Uterus (tissue), 2 donors: ENCODE data around the gene RAP1GAP.

Experiments
- POLR2A ChIP-seq, 2 donors: fragments of 450-650 bp; IDR thresholded peaks; one replicate each; pipeline ENCODE4 v1.6.1; 2016; ENCODE audit warnings: antibody characterized with exemption in 2 of 2, mild to moderate bottlenecking in 1 of 2, moderate library complexity in 1 of 2
- TF ChIP-seq, protein P1 (sequence below), 4 experiments: fragments of 200-600 bp in 2 of 4; fragments of 450-650 bp in 2 of 4; sonication (generic) in 2 of 4; IDR thresholded peaks; one replicate each; pipeline ENCODE4 v1.5.1; 2016 to 2019; ENCODE audit warnings: antibody characterized with exemption in 4 of 4, mild to moderate bottlenecking in 2 of 4, moderate library complexity in 1 of 4

DNA sequence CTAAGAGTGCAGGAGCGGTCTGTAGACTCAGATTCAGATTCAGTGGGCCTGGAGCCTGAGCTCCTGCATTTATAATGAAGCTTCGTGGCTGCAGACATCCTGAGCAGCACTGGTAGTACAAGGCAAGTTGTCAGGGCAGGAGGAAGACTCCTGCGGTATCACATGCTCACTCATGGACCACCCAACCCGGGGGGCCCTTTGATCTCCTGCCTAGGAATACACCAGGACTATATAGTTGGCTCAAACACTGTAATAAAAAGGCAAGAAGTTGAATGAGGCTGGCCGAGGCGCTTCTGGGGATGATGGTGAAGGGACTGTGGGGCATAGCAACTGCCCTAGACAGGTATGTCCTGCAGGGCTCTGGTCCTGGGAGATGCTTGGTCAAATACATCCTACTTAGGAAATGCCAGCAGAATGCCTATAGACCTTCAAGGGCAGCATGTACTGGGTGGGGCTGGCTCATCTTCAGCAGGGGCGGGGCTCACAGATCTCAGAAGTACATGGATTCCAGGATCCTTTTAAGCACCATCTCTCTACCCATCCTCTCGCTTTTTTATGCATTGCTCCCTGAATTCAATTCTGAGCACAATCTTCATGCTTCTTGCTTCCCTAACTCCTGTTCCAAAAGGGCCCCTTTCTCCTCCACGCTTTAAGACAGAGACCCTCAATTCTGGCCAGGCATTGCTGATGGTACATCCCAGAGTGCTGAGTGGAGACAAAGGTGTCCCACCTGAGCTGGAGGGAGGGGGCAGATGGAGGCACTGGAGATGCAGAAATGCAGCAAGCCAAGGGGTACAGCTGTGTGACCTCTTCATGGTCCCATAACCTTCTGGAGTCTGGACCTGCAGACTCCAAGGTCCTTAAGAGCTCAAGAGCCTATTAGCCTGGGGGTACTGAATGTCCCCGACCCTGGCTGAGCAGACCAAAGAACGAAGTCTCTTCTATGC lies 2.1 kb upstream of the RAP1GAP start:
- TF ChIP-seq, protein P1, sequence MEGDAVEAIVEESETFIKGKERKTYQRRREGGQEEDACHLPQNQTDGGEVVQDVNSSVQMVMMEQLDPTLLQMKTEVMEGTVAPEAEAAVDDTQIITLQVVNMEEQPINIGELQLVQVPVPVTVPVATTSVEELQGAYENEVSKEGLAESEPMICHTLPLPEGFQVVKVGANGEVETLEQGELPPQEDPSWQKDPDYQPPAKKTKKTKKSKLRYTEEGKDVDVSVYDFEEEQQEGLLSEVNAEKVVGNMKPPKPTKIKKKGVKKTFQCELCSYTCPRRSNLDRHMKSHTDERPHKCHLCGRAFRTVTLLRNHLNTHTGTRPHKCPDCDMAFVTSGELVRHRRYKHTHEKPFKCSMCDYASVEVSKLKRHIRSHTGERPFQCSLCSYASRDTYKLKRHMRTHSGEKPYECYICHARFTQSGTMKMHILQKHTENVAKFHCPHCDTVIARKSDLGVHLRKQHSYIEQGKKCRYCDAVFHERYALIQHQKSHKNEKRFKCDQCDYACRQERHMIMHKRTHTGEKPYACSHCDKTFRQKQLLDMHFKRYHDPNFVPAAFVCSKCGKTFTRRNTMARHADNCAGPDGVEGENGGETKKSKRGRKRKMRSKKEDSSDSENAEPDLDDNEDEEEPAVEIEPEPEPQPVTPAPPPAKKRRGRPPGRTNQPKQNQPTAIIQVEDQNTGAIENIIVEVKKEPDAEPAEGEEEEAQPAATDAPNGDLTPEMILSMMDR (IDR thresholded peaks at IDR 0.05) = no peak
- no peak for TF ChIP-seq POLR2A (IDR thresholded peaks at IDR 0.05)
